ENCODE data around the gene G0S2. TPM values are rescaled to one million over a fixed set of nuclear protein-coding genes. Genes with fewer than 3 reads are reported as not detected.
"Not testable (repeated sequence)": the region's sequence is repeated elsewhere in the genome, so short reads cannot be mapped to it uniquely, and the experiment has no call there.

The G0S2 gene
- total and polyA plus RNA-seq, 2 of the 4 experiments (the other 2 are of a cell fraction) = 0.36 to 0.53 TPM

DNA sequence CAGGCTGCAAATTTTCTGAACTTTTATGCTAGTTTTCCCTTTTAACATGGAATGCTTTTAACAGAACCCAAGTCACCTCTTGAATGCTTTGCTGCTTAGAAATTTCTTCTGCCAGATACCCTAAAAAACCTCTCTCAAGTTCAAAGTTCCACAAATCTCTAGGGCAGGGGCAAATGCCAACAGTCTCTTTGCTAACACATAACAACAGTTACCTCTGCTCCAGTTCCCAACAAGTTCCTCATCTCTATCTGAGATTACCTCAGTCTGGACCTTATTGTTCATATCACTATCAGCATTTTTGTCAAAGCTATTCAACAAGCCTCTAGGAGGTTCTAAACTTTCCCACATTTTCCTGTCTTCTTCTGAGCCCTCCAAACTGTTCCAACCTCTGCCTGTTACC, 25.5 kb downstream of the G0S2 start:
- H3K27me3 ChIP-seq (ENCODE audit: control insufficient read depth, insufficient read depth, low read length); H4K5ac ChIP-seq (ENCODE audit: low read depth, low read length); H3K27ac ChIP-seq (ENCODE audit: insufficient read depth, low read length); H3K9ac ChIP-seq (ENCODE audit: low read depth, low read length); H2AK5ac ChIP-seq (ENCODE audit: low read depth, low read length); H4K8ac ChIP-seq (ENCODE audit: low read depth in 2 of 2, low read length in 2 of 2); H3K36me3 ChIP-seq (ENCODE audit: control insufficient read depth, insufficient read depth, low read length); H3K79me1 ChIP-seq (ENCODE audit: low read depth in 1 of 2, low read length in 2 of 2); H3K4me3 ChIP-seq (ENCODE audit: insufficient read depth, low read depth, low read length); dilution Hi-C loops (cut with HindIII; ENCODE audit: low sequenced_read_pairs, unreplicated experiment); H4K91ac ChIP-seq (ENCODE audit: insufficient read depth, low read depth, low read length); H2AFZ ChIP-seq (replicated peaks; ENCODE audit: low read length, poor library complexity); H3K23ac ChIP-seq (ENCODE audit: low read depth, low read length); H3K4ac ChIP-seq (ENCODE audit: low read depth, low read length); in situ Hi-C loops (cut with MboI; ENCODE audit: low sequenced_read_pairs); H3K4me1 ChIP-seq (ENCODE audit: control insufficient read depth, insufficient read depth, low read length); H2BK20ac ChIP-seq (ENCODE audit: low read depth, low read length); H3K4me2 ChIP-seq (ENCODE audit: low read depth, low read length); H2BK15ac ChIP-seq (ENCODE audit: low read depth, low read length); CTCF ChIA-PET; H2AK9ac ChIP-seq (replicated peaks; ENCODE audit: low read depth, low read length, poor library complexity); BruUV-seq (replicated peaks); H2BK5ac ChIP-seq (ENCODE audit: low read depth, low read length, poor library complexity, severe bottlenecking); H3K56ac ChIP-seq (ENCODE audit: extremely low read depth, insufficient read depth, low read length); H2BK120ac ChIP-seq (ENCODE audit: low read depth, low read length); POLR2A ChIA-PET (ENCODE audit: unreplicated experiment); intact Hi-C loops (cut with micrococcal nuclease); DNase-seq; H3K18ac ChIP-seq (ENCODE audit: low read depth, low read length); H3K14ac ChIP-seq (replicated peaks; ENCODE audit: low read depth, low read length); H4K20me1 ChIP-seq (ENCODE audit: insufficient read depth, low read length); H3K9me3 ChIP-seq (ENCODE audit: control insufficient read depth, insufficient read depth, low read length); ATAC-seq (ENCODE audit: low read depth); H3K9me1 ChIP-seq (ENCODE audit: insufficient read depth, low read length): not testable (repeated sequence)
